Endothelial cell of umbilical vein (primary cell): ENCODE data around the gene BCR. TPM values are rescaled to one million over a fixed set of nuclear protein-coding genes. Genes with fewer than 3 reads are reported as not detected.

Source experiments
- BruUV-seq: library from RNA; stranded (reverse); fragments of 400-500 nt; replicated peaks from 2 replicates; lab custom pipeline; 2021; lab: Mats Ljungman, UMichigan
- CTCF ChIA-PET: fragments of 300-600, 350-600 bp; sonication (Branson Sonifier 250); formaldehyde crosslinking; loops from one replicate; lab custom pipeline; 2021; ENCODE audit warnings: antibody characterized with exemption, inconsistent platforms; lab: Charles Lee
- POLR2A ChIA-PET: fragments of 300-600, 350-600 bp; sonication (Branson Sonifier 250); formaldehyde crosslinking; loops from one replicate; lab custom pipeline; 2021; ENCODE audit warnings: antibody characterized with exemption, inconsistent platforms; lab: Charles Lee
- DNase-seq: peaks from one replicate; pipeline ENCODE4 v3.0.0-alpha.2; 2011; ENCODE audit warnings: low read depth, low spot score
- FAIRE-seq: peaks from 2 replicates; lab custom pipeline; 2011; peaks lifted over from hg19 to GRCh38; lab: Jason Lieb, UNC
- H2AFZ ChIP-seq: 2 replicates; pipeline ENCODE4 v1.6.0; 2012; ENCODE audit warnings: low read depth, low read length, control low read depth, inconsistent platforms
- H3K27ac ChIP-seq: 2 replicates; pipeline ENCODE4 v1.5.1; 2011; ENCODE audit warnings: low read depth, mild to moderate bottlenecking, control low read depth, low read length, moderate library complexity; ENCODE audit not compliant: insufficient read depth
- H3K27me3 ChIP-seq, 2 experiments: 2 replicates each; pipeline versions ENCODE4 v1.6.0 to v1.6.1; 2011; ENCODE audit warnings: low read length in 2 of 2, mixed read lengths in 1 of 2; ENCODE audit not compliant: control insufficient read depth in 2 of 2, insufficient read depth in 2 of 2
- H3K36me3 ChIP-seq, 2 experiments: 2 replicates in 1 of 2; 3 replicates in 1 of 2; pipeline ENCODE4 v1.5.1; 2011; ENCODE audit warnings: low read length in 2 of 2, mild to moderate bottlenecking in 1 of 2, moderate library complexity in 1 of 2; ENCODE audit not compliant: control insufficient read depth in 2 of 2, insufficient read depth in 2 of 2; ENCODE audit errors: extremely low read depth in 1 of 2
- H3K4me1 ChIP-seq: 3 replicates; pipeline ENCODE4 v1.5.1; 2011; ENCODE audit warnings: mild to moderate bottlenecking, low read length; ENCODE audit not compliant: control insufficient read depth, insufficient read depth; ENCODE audit errors: extremely low read depth
- H3K4me2 ChIP-seq: 2 replicates; pipeline ENCODE4 v1.6.1; 2011; ENCODE audit warnings: low read length, control low read depth, mixed read lengths; ENCODE audit not compliant: insufficient read depth
- H3K4me3 ChIP-seq, 3 experiments: fragments of 200-600 bp in 1 of 3; sonication (generic), shearing (Covaris generic) in 1 of 3; replicated peaks in 1 of 3; 2 replicates each; pipeline ENCODE4 v1.5.1; 2011 to 2016; ENCODE audit warnings: control low read depth in 3 of 3, low read length in 3 of 3, mild to moderate bottlenecking in 2 of 3, inconsistent platforms in 1 of 3, low read depth in 1 of 3, moderate library complexity in 1 of 3; ENCODE audit not compliant: insufficient read depth in 1 of 3
- H3K79me2 ChIP-seq: 2 replicates; pipeline ENCODE4 v1.6.0; 2012; ENCODE audit warnings: low read length, inconsistent platforms; ENCODE audit not compliant: control insufficient read depth, insufficient read depth
- H3K9ac ChIP-seq: replicated peaks from 2 replicates; pipeline ENCODE3; 2011; ENCODE audit warnings: low read length, control low read depth; ENCODE audit not compliant: insufficient read depth; ENCODE audit errors: extremely low read depth
- H3K9me1 ChIP-seq: replicated peaks from 3 replicates; pipeline ENCODE4 v1.6.0; 2011; ENCODE audit warnings: mild to moderate bottlenecking, low read length; ENCODE audit not compliant: control insufficient read depth, insufficient read depth; ENCODE audit errors: extremely low read depth
- H3K9me3 ChIP-seq: replicated peaks from 2 replicates; pipeline ENCODE4 v1.5.1; 2012; ENCODE audit warnings: low read length, inconsistent platforms; ENCODE audit not compliant: control insufficient read depth, insufficient read depth
- H4K20me1 ChIP-seq: replicated peaks from 2 replicates; pipeline ENCODE3; 2011; ENCODE audit warnings: mild to moderate bottlenecking, low read length; ENCODE audit not compliant: control insufficient read depth, insufficient read depth; ENCODE audit errors: extremely low read depth
- EZH2 ChIP-seq: IDR thresholded peaks from 2 replicates; pipeline ENCODE4 v1.6.1; 2012; ENCODE audit warnings: borderline replicate concordance, low read depth, mild to moderate bottlenecking, moderate library complexity, low read length, inconsistent platforms; ENCODE audit not compliant: severe bottlenecking
- FOS ChIP-seq: IDR thresholded peaks from 2 replicates; pipeline ENCODE4 v1.6.1; 2011; ENCODE audit warnings: mild to moderate bottlenecking, low read length, moderate library complexity, borderline replicate concordance; ENCODE audit not compliant: insufficient read depth
- JUN ChIP-seq: IDR thresholded peaks from 2 replicates; pipeline ENCODE4 v1.6.1; 2011; ENCODE audit warnings: borderline replicate concordance, low read depth; ENCODE audit not compliant: insufficient read length, insufficient read depth
- MYC ChIP-seq: IDR thresholded peaks from one replicate; pipeline ENCODE4 v1.6.1; 2011; ENCODE audit warnings: mild to moderate bottlenecking, low read depth, low read length
- POLR2A ChIP-seq: IDR thresholded peaks from 2 replicates; pipeline ENCODE4 v1.6.1; 2012; ENCODE audit warnings: low read depth, mild to moderate bottlenecking, control low read depth, low read length
- POLR2AphosphoS5 ChIP-seq: IDR thresholded peaks from 2 replicates; pipeline ENCODE4 v1.6.1; 2012; ENCODE audit warnings: low read depth, mild to moderate bottlenecking, control low read depth, low read length, moderate library complexity; ENCODE audit not compliant: insufficient read depth
- dilution Hi-C: fragments of 300-500 bp; cut with MboI; formaldehyde crosslinking; loops from one replicate; pipeline ENCODE4 v1.15.0; 2019; ENCODE audit warnings: low sequenced_read_pairs; ENCODE audit not compliant: extremely low pct_ligation_motif_present
- intact Hi-C: fragments of 100-400 bp; cut with micrococcal nuclease; formaldehyde crosslinking; loops from one replicate; pipeline ENCODE4 v1.10.0; 2022
- polyA plus RNA-seq, 4 experiments: library from polyadenylated mRNA; depleted of rRNA in 3 of 4; stranded (reverse) in 3 of 4; unstranded in 1 of 4; fragments of >200 nt; gene quantifications; 2 replicates each; pipeline versions ENCODE4 v1.2.1 to v1.2.3, GENCODE V29; 2011 to 2012; ENCODE audit warnings: missing spikeins in 1 of 4
- total RNA-seq: library from RNA; stranded (reverse); gene quantifications from 2 replicates; pipeline ENCODE4 v1.2.3, GENCODE V29; 2021
- TF ChIP-seq, protein P1 (sequence below), 2 donors: IDR thresholded peaks; 1 replicate in 1 of 2; 2 replicates in 1 of 2; pipeline ENCODE4 v1.5.1; 2011; ENCODE audit warnings: low read length in 2 of 2, mild to moderate bottlenecking in 2 of 2, moderate library complexity in 2 of 2, control low read depth in 1 of 2, inconsistent platforms in 1 of 2, low read depth in 1 of 2; ENCODE audit not compliant: insufficient read depth in 1 of 2; ENCODE audit errors: extremely low read depth in 1 of 2

The BCR gene
- total and polyA plus RNA-seq, 2 donors (not counting 3 experiments of a cell fraction or from before 2014, with no cell fraction given) = 129 to 141 TPM

DNA sequence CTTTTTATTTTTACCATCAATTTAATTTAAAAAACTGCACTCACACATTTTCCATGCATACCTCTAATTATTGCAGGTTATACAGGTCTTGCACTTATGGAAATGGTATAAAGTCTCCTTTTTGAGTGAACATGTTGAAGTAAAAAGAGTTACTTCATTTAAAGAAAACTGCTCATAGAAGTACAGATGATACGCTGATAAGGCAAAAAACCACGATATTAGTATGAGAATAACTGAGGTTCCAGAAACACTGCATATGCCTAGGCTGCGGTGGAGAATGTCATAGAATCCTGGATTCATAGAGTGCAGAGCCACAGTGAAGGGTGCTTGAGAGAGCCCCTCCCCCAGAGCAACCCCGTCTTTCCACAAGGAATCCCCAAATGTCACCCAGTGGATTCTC, 175.8 kb downstream of the BCR start:
- H3K4me1 ChIP-seq = no peaks in the 10 kb centered on the region
- no peaks in the 10 kb centered on the region for H3K36me3 ChIP-seq
- H3K9me3 ChIP-seq = no peaks in the 10 kb centered on the region
- no peak overlapping the region for H3K9ac ChIP-seq
- H3K27ac ChIP-seq = no peak overlapping the region
- dilution Hi-C loops (no loop called here), intact Hi-C loops (no loop called here)
- no peak overlapping the region for H2AFZ ChIP-seq
- DNase-seq = no peak
- H3K9me1 ChIP-seq = no peaks in the 10 kb centered on the region
- FAIRE-seq = no peak
- no TSS peak for BruUV-seq
- CTCF ChIA-PET = no interaction called here
- TF ChIP-seq JUN (no peak), EZH2 (no peak), POLR2A (no peak), MYC (no peak), FOS (no peak), POLR2AphosphoS5 (no peak)
- TF ChIP-seq, protein P1, sequence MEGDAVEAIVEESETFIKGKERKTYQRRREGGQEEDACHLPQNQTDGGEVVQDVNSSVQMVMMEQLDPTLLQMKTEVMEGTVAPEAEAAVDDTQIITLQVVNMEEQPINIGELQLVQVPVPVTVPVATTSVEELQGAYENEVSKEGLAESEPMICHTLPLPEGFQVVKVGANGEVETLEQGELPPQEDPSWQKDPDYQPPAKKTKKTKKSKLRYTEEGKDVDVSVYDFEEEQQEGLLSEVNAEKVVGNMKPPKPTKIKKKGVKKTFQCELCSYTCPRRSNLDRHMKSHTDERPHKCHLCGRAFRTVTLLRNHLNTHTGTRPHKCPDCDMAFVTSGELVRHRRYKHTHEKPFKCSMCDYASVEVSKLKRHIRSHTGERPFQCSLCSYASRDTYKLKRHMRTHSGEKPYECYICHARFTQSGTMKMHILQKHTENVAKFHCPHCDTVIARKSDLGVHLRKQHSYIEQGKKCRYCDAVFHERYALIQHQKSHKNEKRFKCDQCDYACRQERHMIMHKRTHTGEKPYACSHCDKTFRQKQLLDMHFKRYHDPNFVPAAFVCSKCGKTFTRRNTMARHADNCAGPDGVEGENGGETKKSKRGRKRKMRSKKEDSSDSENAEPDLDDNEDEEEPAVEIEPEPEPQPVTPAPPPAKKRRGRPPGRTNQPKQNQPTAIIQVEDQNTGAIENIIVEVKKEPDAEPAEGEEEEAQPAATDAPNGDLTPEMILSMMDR (IDR thresholded peaks at IDR 0.05; ENCODE audit: extremely low read depth in 1 of 2, insufficient read depth in 1 of 2, low read depth in 1 of 2, low read length in 2 of 2) = no peak
- peaks cover 14 to 20% of the 10 kb centered on the region in 2 experiments for H3K27me3 ChIP-seq
- no peak overlapping the region for H3K4me2 ChIP-seq
- no peak overlapping the region for H3K4me3 ChIP-seq
- POLR2A ChIA-PET = no interaction called here
- no peaks in the 10 kb centered on the region for H3K79me2 ChIP-seq
- H4K20me1 ChIP-seq = no peaks in the 10 kb centered on the region
